Liver (tissue), 9 donors: ENCODE data around the gene BARHL1. TPM values are rescaled to one million over a fixed set of nuclear protein-coding genes. Genes with fewer than 3 reads are reported as not detected.

Experiments used
- DNase-seq: peaks from one replicate; pipeline ENCODE4 v3.0.0-alpha.2; 2017; ENCODE audit warnings: low spot score
- H3K27ac ChIP-seq, 2 donors: one replicate each; pipeline ENCODE4 v1.7.0; 2013; ENCODE audit warnings: inconsistent platforms in 2 of 2, low read length in 2 of 2, control low read depth in 1 of 2, low read depth in 1 of 2, mild to moderate bottlenecking in 1 of 2
- H3K27me3 ChIP-seq, 4 donors: one replicate each; pipeline versions ENCODE4 v1.6.1 to v1.7.0; 2013; ENCODE audit warnings: low read length in 3 of 4, inconsistent platforms in 1 of 4, mild to moderate bottlenecking in 1 of 4, moderate library complexity in 1 of 4; ENCODE audit not compliant: control insufficient read depth in 4 of 4, insufficient read depth in 4 of 4
- H3K36me3 ChIP-seq, 4 donors: one replicate each; pipeline versions ENCODE4 v1.6.1 to v1.7.0; 2013; ENCODE audit warnings: low read length in 3 of 4, mild to moderate bottlenecking in 3 of 4, low read depth in 1 of 4, moderate library complexity in 1 of 4; ENCODE audit not compliant: control insufficient read depth in 4 of 4, insufficient read depth in 3 of 4
- H3K4me1 ChIP-seq, 4 donors: one replicate each; pipeline versions ENCODE4 v1.6.1 to v1.7.0; 2013; ENCODE audit warnings: low read length in 3 of 4, mild to moderate bottlenecking in 3 of 4, moderate library complexity in 1 of 4; ENCODE audit not compliant: control insufficient read depth in 4 of 4, insufficient read depth in 4 of 4
- H3K4me3 ChIP-seq, 3 donors: one replicate each; pipeline versions ENCODE4 v1.6.1 to v1.7.0; 2013; ENCODE audit warnings: low read length in 3 of 3, control low read depth in 1 of 3, low read depth in 1 of 3, mild to moderate bottlenecking in 1 of 3
- H3K9ac ChIP-seq, 2 donors: one replicate each; pipeline ENCODE4 v1.7.0; 2013; ENCODE audit warnings: low read length in 2 of 2, mild to moderate bottlenecking in 2 of 2, moderate library complexity in 2 of 2, control low read depth in 1 of 2, low read depth in 1 of 2
- H3K9me3 ChIP-seq, 4 donors: one replicate each; pipeline versions ENCODE4 v1.6.1 to v1.7.0; 2013; ENCODE audit warnings: low read length in 3 of 4; ENCODE audit not compliant: control insufficient read depth in 4 of 4
- ATF3 ChIP-seq: IDR thresholded peaks from 2 replicates; pipeline ENCODE4 v1.6.1; 2016; ENCODE audit warnings: antibody characterized with exemption
- CTCF ChIP-seq: fragments of 150-350 bp; IDR thresholded peaks from 2 replicates; pipeline ENCODE4 v1.5.1; 2017; ENCODE audit warnings: improper control_type of control experiment, low read depth, low read length; ENCODE audit not compliant: missing input control
- EGR1 ChIP-seq, 2 donors: IDR thresholded peaks; 2 replicates each; pipeline ENCODE4 v1.6.1; 2016 to 2018; ENCODE audit warnings: antibody characterized with exemption in 2 of 2, low read depth in 2 of 2
- FOXA1 ChIP-seq: IDR thresholded peaks from 2 replicates; pipeline ENCODE4 v1.6.1; 2016; ENCODE audit warnings: antibody characterized with exemption
- FOXA2 ChIP-seq: IDR thresholded peaks from 2 replicates; pipeline ENCODE4 v1.6.1; 2016; ENCODE audit warnings: antibody characterized with exemption
- GABPA ChIP-seq, 2 donors: IDR thresholded peaks in 1 of 2; conservative IDR thresholded peaks in 1 of 2; 2 replicates each; pipeline ENCODE4 v1.6.1; 2016; ENCODE audit warnings: antibody characterized with exemption in 2 of 2, mild to moderate bottlenecking in 1 of 2, moderate library complexity in 1 of 2
- HNF4A ChIP-seq, 2 donors: conservative IDR thresholded peaks; 2 replicates each; pipeline ENCODE4 v1.6.1; 2016; ENCODE audit warnings: antibody characterized with exemption in 2 of 2, mild to moderate bottlenecking in 2 of 2
- HNF4G ChIP-seq: IDR thresholded peaks from 2 replicates; pipeline ENCODE4 v1.6.1; 2016; ENCODE audit warnings: antibody characterized with exemption
- JUND ChIP-seq, 2 donors: IDR thresholded peaks; 2 replicates each; pipeline ENCODE4 v1.6.1; 2016; ENCODE audit warnings: antibody characterized with exemption in 2 of 2
- MAX ChIP-seq: IDR thresholded peaks from 2 replicates; pipeline ENCODE4 v1.6.1; 2016; ENCODE audit warnings: antibody characterized with exemption
- NR2F2 ChIP-seq: IDR thresholded peaks from 2 replicates; pipeline ENCODE4 v1.6.1; 2016; ENCODE audit warnings: antibody characterized with exemption
- RAD21 ChIP-seq, 2 donors: IDR thresholded peaks; 2 replicates each; pipeline ENCODE4 v1.6.1; 2016; ENCODE audit warnings: antibody characterized with exemption in 2 of 2, mild to moderate bottlenecking in 2 of 2
- REST ChIP-seq: IDR thresholded peaks from 2 replicates; pipeline ENCODE4 v1.6.1; 2016; ENCODE audit warnings: antibody characterized with exemption, mild to moderate bottlenecking
- RXRA ChIP-seq, 2 donors: IDR thresholded peaks; 2 replicates each; pipeline ENCODE4 v1.6.1; 2017 to 2018; ENCODE audit warnings: antibody characterized with exemption in 2 of 2, mild to moderate bottlenecking in 1 of 2
- SP1 ChIP-seq: IDR thresholded peaks from 2 replicates; pipeline ENCODE4 v1.6.1; 2018; ENCODE audit warnings: antibody characterized with exemption, mild to moderate bottlenecking
- TAF1 ChIP-seq: conservative IDR thresholded peaks from 2 replicates; pipeline ENCODE4 v1.6.1; 2016; ENCODE audit warnings: antibody characterized with exemption, mild to moderate bottlenecking
- YY1 ChIP-seq: IDR thresholded peaks from 2 replicates; pipeline ENCODE4 v1.6.1; 2016; ENCODE audit warnings: antibody characterized with exemption, mild to moderate bottlenecking
- ZBTB33 ChIP-seq: IDR thresholded peaks from 2 replicates; pipeline ENCODE4 v1.6.1; 2016; ENCODE audit warnings: antibody characterized with exemption
- WGBS: extraction: QIAGEN DNeasy Blood & Tissue Kit; methylation state at CpG from one replicate; pipeline ENCODE4 v1.1.7; 2013; 5-methylcytosine and 5-hydroxymethylcytosine counted together
- polyA plus RNA-seq, 2 donors: library from polyadenylated mRNA; stranded (reverse) in 1 of 2; unstranded in 1 of 2; fragments of 200-250 nt in 1 of 2; fragments of >200 nt in 1 of 2; fragmentation: Nextera tagmentation in 1 of 2; extraction: Ambion mirVana in 1 of 2; gene quantifications; one replicate each; pipeline versions ENCODE4 v1.2.1 to v1.2.3, GENCODE V29; 2013 to 2015
- total RNA-seq, 2 donors: library from RNA; depleted of rRNA; stranded (reverse); fragments of >200 nt; gene quantifications; one replicate each; pipeline ENCODE4 v1.2.3, GENCODE V29; 2014
- donor health status: healthy.
- donor health status: healthy.
- donor health status: healthy.
- donor health status: healthy.
- donor health status: healthy.

Gene BARHL1
- total and polyA plus RNA-seq, 4 donors = not detected

GRCh38 chr9:132602207-132602606 lies 19.8 kb downstream of the BARHL1 start:
- Histone ChIP-seq H3K4me3 (no peak overlapping the region), H3K27ac (no peak overlapping the region), H3K36me3 (peaks cover 2 to 36% (median 19%) of the 10 kb centered on the region in 4 donors), H3K9me3 (no peaks in the 10 kb centered on the region), H3K4me1 (no peaks in the 10 kb centered on the region), H3K27me3 (no peaks in the 10 kb centered on the region), H3K9ac (no peak overlapping the region)
- no peak for DNase-seq
- WGBS = 63% methylated on average over 3 of the region's 3 CpGs
- TF ChIP-seq RXRA (IDR thresholded peaks at IDR 0.05) = no peak
- no peak for TF ChIP-seq YY1
- no peak for TF ChIP-seq GABPA (IDR thresholded peaks at IDR 0.05 in 1 of 2, conservative IDR thresholded peaks at IDR 0.05 in 1 of 2)
- no peak for TF ChIP-seq JUND (IDR thresholded peaks at IDR 0.05)
- TF ChIP-seq RAD21 (IDR thresholded peaks at IDR 0.05) = no peak
- TF ChIP-seq FOXA2 = no peak
- TF ChIP-seq HNF4G = no peak
- TF ChIP-seq NR2F2 = no peak
- no peak for TF ChIP-seq MAX
- no peak for TF ChIP-seq REST
- TF ChIP-seq EGR1 (IDR thresholded peaks at IDR 0.05; ENCODE audit: low read depth in 2 of 2) = no peak
- no peak for TF ChIP-seq CTCF
- TF ChIP-seq HNF4A (conservative IDR thresholded peaks at IDR 0.05) = no peak
- no peak for TF ChIP-seq FOXA1
- TF ChIP-seq SP1 = no peak
- TF ChIP-seq ATF3 = no peak
- no peak for TF ChIP-seq TAF1
- no peak for TF ChIP-seq ZBTB33
